Progenitor cell of endocrine pancreas (in vitro differentiated cells): ENCODE measurements around the gene ATP10B. TPM values are rescaled to one million over a fixed set of nuclear protein-coding genes. Genes with fewer than 3 reads are reported as not detected.

Source experiments
- DNase-seq: peaks from one replicate; pipeline ENCODE4 v3.0.0; 2021; ENCODE audit warnings: low spot score; ENCODE audit not compliant: unreplicated experiment
- H3K27ac Mint-ChIP-seq: 2 replicates; pipeline ENCODE4 v1.8.0; 2021; ENCODE audit warnings: mild to moderate bottlenecking, moderate library complexity, mixed read lengths
- H3K27me3 Mint-ChIP-seq: 2 replicates; pipeline ENCODE4 v1.8.0; 2021; ENCODE audit warnings: mixed read lengths
- H3K36me3 Mint-ChIP-seq: 2 replicates; pipeline ENCODE4 v1.8.0; 2022; ENCODE audit warnings: mixed read lengths; ENCODE audit not compliant: insufficient read depth
- H3K4me1 Mint-ChIP-seq: 2 replicates; pipeline ENCODE4 v1.8.0; 2021; ENCODE audit warnings: low read depth, mixed read lengths
- H3K4me3 Mint-ChIP-seq: 2 replicates; pipeline ENCODE4 v1.8.0; 2021; ENCODE audit warnings: low read depth, mild to moderate bottlenecking, moderate library complexity, mixed read lengths
- H3K9me3 Mint-ChIP-seq: 2 replicates; pipeline ENCODE4 v1.8.0; 2021; ENCODE audit warnings: low read depth, mixed read lengths
- total RNA-seq: library from RNA; stranded (reverse); gene quantifications from 2 replicates; pipeline ENCODE4 v1.2.1, GENCODE V29; 2021
- TF ChIP-seq, protein P1 (sequence below): fragments of 200-600 bp; sonication (generic); IDR thresholded peaks from one replicate; pipeline ENCODE4 v1.5.0; 2021; ENCODE audit warnings: antibody characterized with exemption, mild to moderate bottlenecking; ENCODE audit not compliant: unreplicated experiment

Gene ATP10B
- total RNA-seq, 1 donor from 2014 or later, result 1.7 TPM

GRCh38 chr5:160787240-160787639, 64.8 kb downstream of the ATP10B start:
- TF ChIP-seq, protein P1, sequence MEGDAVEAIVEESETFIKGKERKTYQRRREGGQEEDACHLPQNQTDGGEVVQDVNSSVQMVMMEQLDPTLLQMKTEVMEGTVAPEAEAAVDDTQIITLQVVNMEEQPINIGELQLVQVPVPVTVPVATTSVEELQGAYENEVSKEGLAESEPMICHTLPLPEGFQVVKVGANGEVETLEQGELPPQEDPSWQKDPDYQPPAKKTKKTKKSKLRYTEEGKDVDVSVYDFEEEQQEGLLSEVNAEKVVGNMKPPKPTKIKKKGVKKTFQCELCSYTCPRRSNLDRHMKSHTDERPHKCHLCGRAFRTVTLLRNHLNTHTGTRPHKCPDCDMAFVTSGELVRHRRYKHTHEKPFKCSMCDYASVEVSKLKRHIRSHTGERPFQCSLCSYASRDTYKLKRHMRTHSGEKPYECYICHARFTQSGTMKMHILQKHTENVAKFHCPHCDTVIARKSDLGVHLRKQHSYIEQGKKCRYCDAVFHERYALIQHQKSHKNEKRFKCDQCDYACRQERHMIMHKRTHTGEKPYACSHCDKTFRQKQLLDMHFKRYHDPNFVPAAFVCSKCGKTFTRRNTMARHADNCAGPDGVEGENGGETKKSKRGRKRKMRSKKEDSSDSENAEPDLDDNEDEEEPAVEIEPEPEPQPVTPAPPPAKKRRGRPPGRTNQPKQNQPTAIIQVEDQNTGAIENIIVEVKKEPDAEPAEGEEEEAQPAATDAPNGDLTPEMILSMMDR, result peak; percentile 61
- DNase-seq, result no peak
- no peaks in the 10 kb centered on the region for H3K36me3 Mint-ChIP-seq
- peak overlapping the region; percentile 3 for H3K27ac Mint-ChIP-seq
- H3K27me3 Mint-ChIP-seq, result no peaks in the 10 kb centered on the region
- H3K4me3 Mint-ChIP-seq, result no peak overlapping the region
- peaks cover 2% of the 10 kb centered on the region for H3K4me1 Mint-ChIP-seq
- no peaks in the 10 kb centered on the region for H3K9me3 Mint-ChIP-seq

GRCh38 chr5:160774666-160775315, 77.2 kb downstream of the ATP10B start:
- Mint-ChIP-seq H3K4me1 (peaks cover 10% of the 10 kb centered on the region), H3K9me3 (no peaks in the 10 kb centered on the region), H3K27me3 (no peaks in the 10 kb centered on the region), H3K4me3 (no peak overlapping the region), H3K27ac (peak overlapping the region; percentile 42), H3K36me3 (no peaks in the 10 kb centered on the region)
- TF ChIP-seq, protein P1, result no peak
- DNase-seq, result no peak

GRCh38 chr5:160773646-160774410, 78.2 kb downstream of the ATP10B start:
- Mint-ChIP-seq H3K4me3 (no peak overlapping the region), H3K27ac (no peak overlapping the region), H3K4me1 (peaks cover 10% of the 10 kb centered on the region), H3K36me3 (no peaks in the 10 kb centered on the region), H3K9me3 (no peaks in the 10 kb centered on the region), H3K27me3 (no peaks in the 10 kb centered on the region)
- no peak for DNase-seq
- TF ChIP-seq, protein P1, result no peak

DNA sequence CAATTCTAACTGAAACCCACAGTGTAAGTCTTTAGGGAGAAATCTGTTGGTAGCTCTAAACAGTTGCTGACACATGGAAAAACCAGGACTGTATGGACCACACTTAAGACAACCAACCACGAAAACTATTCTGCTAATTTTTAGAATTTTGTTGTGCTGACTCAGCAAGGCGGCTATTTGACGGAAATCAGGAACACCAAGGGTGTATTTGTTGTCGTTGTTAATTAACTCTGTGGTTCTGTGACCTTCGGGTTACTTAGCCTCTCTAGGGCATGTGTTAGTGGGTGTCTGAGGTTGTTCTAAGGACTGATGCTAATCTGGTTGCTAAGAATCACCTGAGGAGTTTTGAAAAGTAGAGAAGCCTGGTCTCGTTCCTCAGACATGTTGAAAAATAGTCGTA, 79.2 kb downstream of the ATP10B start:
- TF ChIP-seq, protein P1, result no peak

DNA sequence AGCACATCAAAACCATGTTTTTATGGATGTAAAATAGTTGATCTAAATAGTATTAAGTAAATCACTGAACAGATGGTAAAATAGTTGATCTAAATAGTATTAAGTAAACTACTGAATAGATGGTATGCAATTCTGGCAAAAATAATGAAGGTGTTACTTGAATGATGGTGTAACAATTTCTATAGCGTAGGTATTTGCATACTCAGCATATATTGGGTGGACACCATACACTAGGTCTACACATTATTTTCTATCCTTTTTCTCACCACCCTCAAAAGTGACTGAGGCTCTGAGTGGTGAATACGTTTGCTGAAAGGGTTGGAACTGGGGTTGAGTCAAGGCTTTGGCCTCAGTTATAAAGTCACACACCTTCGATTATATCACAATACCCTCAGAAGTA, 81.3 kb downstream of the ATP10B start:
- Mint-ChIP-seq H3K27ac (no peak overlapping the region), H3K36me3 (no peaks in the 10 kb centered on the region), H3K4me1 (peaks cover 10% of the 10 kb centered on the region), H3K27me3 (no peaks in the 10 kb centered on the region), H3K4me3 (no peak overlapping the region), H3K9me3 (no peaks in the 10 kb centered on the region)
- DNase-seq, result no peak
- TF ChIP-seq, protein P1, result no peak

More for the DNA sequence above, 79.2 kb downstream of the ATP10B start:
- Mint-ChIP-seq H3K4me3 (no peak overlapping the region), H3K4me1 (peaks cover 10% of the 10 kb centered on the region), H3K27ac (no peak overlapping the region), H3K36me3 (no peaks in the 10 kb centered on the region), H3K9me3 (no peaks in the 10 kb centered on the region), H3K27me3 (no peaks in the 10 kb centered on the region)
- no peak for DNase-seq
